ENCODE measurements around the gene DLEU7. TPM values are rescaled to one million over a fixed set of nuclear protein-coding genes. Genes with fewer than 3 reads are reported as not detected.

DLEU7 gene
- total and polyA plus RNA-seq, 9 of the 15 experiments (the other 6 are each of a cell fraction or from before 2014, with no cell fraction given): 0.03 to 0.06 TPM; not detected in 7

DNA sequence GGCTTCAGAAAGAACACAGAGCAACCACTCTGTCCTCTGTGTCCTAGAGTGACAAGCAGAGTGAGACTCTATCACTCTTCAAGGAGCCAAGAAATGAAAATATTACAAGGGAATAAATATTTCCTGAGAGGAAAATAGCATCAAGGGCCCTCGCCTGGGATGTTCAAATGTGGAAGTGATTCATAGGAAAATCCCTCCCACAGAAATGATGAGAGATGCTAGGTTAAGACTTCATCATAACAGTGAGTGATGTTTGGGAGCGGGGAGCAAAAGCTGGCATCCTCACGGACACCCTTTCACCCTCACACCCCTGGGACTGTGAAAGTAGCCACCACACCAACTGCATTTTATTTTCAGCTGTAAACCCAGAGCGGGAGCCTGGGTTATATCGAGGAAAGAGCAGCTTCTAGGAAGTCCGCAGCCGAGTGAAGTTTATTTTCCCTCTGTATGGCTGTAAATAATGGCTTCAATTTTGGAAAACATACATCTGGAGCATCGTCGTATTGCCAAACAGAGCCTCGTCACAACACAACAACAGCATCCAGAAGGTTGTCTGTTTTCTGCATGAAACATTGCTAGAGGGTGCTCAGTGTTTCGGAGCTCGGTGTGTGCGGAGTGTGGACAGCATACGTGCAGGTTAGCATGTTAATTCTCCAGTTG lies 54.8 kb downstream of the DLEU7 start (continued):
- TF ChIP-seq RAD21 (CRISPR knock-in tag; conservative IDR thresholded peaks at IDR 0.05 in 1 of 2, IDR thresholded peaks at IDR 0.05 in 1 of 2): no peak

DNA sequence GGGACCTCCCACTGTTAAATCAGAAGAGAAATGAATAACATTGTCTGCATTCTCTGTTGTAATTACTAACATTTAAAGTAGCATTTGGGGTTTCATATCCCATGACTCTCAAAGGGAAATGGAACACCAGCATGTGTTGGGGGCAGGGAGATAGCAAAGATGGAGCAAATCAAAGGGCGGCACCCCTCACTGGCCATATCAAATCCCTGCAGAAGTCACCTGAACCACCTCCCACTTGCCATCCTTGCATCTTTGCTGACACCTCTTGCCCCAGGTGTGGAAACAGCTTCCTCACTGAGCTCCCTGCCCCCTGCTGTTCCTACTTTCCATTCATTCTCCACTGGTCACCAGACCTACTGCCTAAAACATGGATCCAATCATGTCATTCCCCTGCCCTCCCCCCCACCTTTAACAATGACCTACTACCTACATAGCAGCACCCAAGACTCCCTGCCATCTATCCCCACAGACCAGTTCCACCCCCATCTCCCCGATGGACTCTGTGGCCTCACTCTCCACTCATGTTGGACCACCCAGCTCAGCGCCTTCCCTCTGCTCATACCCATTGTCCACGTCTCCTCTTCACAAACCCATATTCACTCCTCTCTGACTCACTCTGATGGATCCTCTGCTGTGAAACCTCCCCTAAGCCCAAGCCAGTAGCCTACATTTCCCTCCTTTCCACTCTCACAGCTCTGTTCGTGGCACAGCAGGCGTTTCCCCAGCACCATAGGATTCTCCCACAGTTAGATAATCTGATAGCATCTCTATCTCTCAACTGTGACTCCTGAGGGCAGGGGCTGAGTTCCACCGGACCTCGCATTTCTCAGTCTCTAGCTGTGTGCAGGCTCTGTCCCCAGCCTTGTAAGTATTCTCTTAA lies 55.9 kb downstream of the DLEU7 start:
- no peak for FAIRE-seq

More for the DNA sequence above, 55.9 kb downstream of the DLEU7 start:
- in situ Hi-C loops (cut with MboI) (no loop called here), intact Hi-C loops (cut with micrococcal nuclease) (no loop called here)
- CTCF ChIA-PET (ENCODE audit: low intra/inter-chr PET ratio): no interaction called here
- Histone ChIP-seq H4K20me1 (replicated peaks; ENCODE audit: control insufficient read depth, insufficient read depth, low read length) (no peaks in the 10 kb centered on the region), H3K4me1 (replicated peaks in 1 of 2; ENCODE audit: control insufficient read depth in 2 of 2, insufficient read depth in 2 of 2, low read length in 2 of 2) (no peaks in the 10 kb centered on the region; a peak in 1 of 5 replicates), H3K79me2 (ENCODE audit: control insufficient read depth, insufficient read depth, low read length) (no peaks in the 10 kb centered on the region), H3K4me2 (ENCODE audit: insufficient read depth, low read length) (no peak overlapping the region), H3K27me3 (ENCODE audit: control insufficient read depth in 2 of 2, insufficient read depth in 2 of 2, low read length in 2 of 2) (peaks cover 0 to 23% of the 10 kb centered on the region in 2 experiments; a peak in 4 of 5 replicates), H3K9me1 (ENCODE audit: control insufficient read depth, insufficient read depth, low read length) (no peaks in the 10 kb centered on the region), H3K9ac (ENCODE audit: insufficient read depth in 1 of 2, low read depth in 2 of 2, low read length in 2 of 2) (no peak overlapping the region), H3K9me3 (replicated peaks; ENCODE audit: control insufficient read depth, insufficient read depth, low read depth, low read length) (no peaks in the 10 kb centered on the region), H3K27ac (ENCODE audit: extremely low read depth, low read depth, low read length) (no peak overlapping the region), H3K36me3 (ENCODE audit: control insufficient read depth, insufficient read depth, low read length) (no peaks in the 10 kb centered on the region), H2AFZ (ENCODE audit: low read depth, low read length) (no peak overlapping the region), H3K4me3 (no peak overlapping the region)
- 8% methylated on average over 8 of the region's 8 CpGs for WGBS (ENCODE audit: insufficient coverage, low coverage, missing lambda C conversion rate)
- no peak for ATAC-seq
- POLR2A ChIA-PET: no interaction called here
- DNase-seq (ENCODE audit: extremely low read depth in 1 of 4, low spot score in 3 of 4): no peak
- TF ChIP-seq ZNF224 (CRISPR knock-in tag; IDR thresholded peaks at IDR 0.05): no peak
- TF ChIP-seq BCL6 (CRISPR knock-in tag; IDR thresholded peaks at IDR 0.05): no peak
- BruUV-seq (replicated peaks): no TSS peak

All from K562 (cell line).